PC-3 (cell line): Measurements from ENCODE around the gene PRKN. TPM values are rescaled to one million over a fixed set of nuclear protein-coding genes. Genes with fewer than 3 reads are reported as not detected.

Experiments used
- ATAC-seq: fragments of 200-7000 bp; cut with Tn5 transposase; 2 replicates; pipeline ENCODE4 v1.9.1; 2020; ENCODE audit warnings: mild to moderate bottlenecking, moderate library complexity
- BruUV-seq: library from RNA; stranded (reverse); fragments of 400-500 nt; replicated peaks from 2 replicates; lab custom pipeline; 2021; lab: Mats Ljungman, UMichigan
- CTCF ChIA-PET: fragments of 300-600 bp; sonication (Branson Sonifier 250); formaldehyde crosslinking; loops from one replicate; lab custom pipeline; 2022; ENCODE audit warnings: antibody characterized with exemption; lab: Charles Lee
- POLR2A ChIA-PET: fragments of 300-600 bp; sonication (Branson Sonifier 250); formaldehyde crosslinking; loops from one replicate; lab custom pipeline; 2022; ENCODE audit warnings: antibody characterized with exemption; ENCODE audit not compliant: unreplicated experiment; lab: Charles Lee
- DNase-seq: peaks from one replicate; pipeline ENCODE4 v3.0.0-alpha.2; 2015
- H2AFZ ChIP-seq: fragments of 300-600 bp; sonication (generic); 2 replicates; pipeline ENCODE4 v1.6.0; 2016; ENCODE audit warnings: antibody characterized with exemption, low read length
- H3F3A ChIP-seq: fragments of 300-600 bp; sonication (generic); one replicate; pipeline ENCODE4 v1.6.0; 2017; ENCODE audit warnings: antibody characterized with exemption, low read length, control low read depth, mild to moderate bottlenecking; ENCODE audit not compliant: unreplicated experiment
- H3K27ac ChIP-seq: fragments of 300-600 bp; sonication (generic); 2 replicates; pipeline ENCODE4 v1.5.1; 2016; ENCODE audit warnings: mild to moderate bottlenecking, low read length
- H3K27me3 ChIP-seq: fragments of 300-600 bp; sonication (generic); 2 replicates; pipeline ENCODE4 v1.6.1; 2016; ENCODE audit warnings: low read length, mixed read lengths
- H3K36me3 ChIP-seq: fragments of 300-600 bp; sonication (generic); 2 replicates; pipeline ENCODE4 v1.6.1; 2016; ENCODE audit warnings: low read depth, mixed run types, low read length, mixed read lengths
- H3K4me1 ChIP-seq: fragments of 300-600 bp; sonication (generic); 2 replicates; pipeline ENCODE4 v1.5.1; 2016; ENCODE audit warnings: low read length; ENCODE audit not compliant: insufficient read depth
- H3K4me2 ChIP-seq: fragments of 300-600 bp; sonication (generic); 2 replicates; pipeline ENCODE4 v1.6.0; 2016; ENCODE audit warnings: low read length
- H3K4me3 ChIP-seq: fragments of 300-600 bp; sonication (generic); 2 replicates; pipeline ENCODE4 v1.5.1; 2016; ENCODE audit warnings: mild to moderate bottlenecking, low read length, mixed read lengths
- H3K79me2 ChIP-seq: fragments of 300-600 bp; sonication (generic); 2 replicates; pipeline ENCODE4 v1.6.1; 2017; ENCODE audit warnings: low read length, mixed read lengths
- H3K9ac ChIP-seq: fragments of 300-600 bp; sonication (generic); 2 replicates; pipeline ENCODE4 v1.6.0; 2016; ENCODE audit warnings: mild to moderate bottlenecking, low read length
- H3K9me2 ChIP-seq: fragments of 300-600 bp; sonication (generic); replicated peaks from 2 replicates; pipeline ENCODE4 v1.6.1; 2016; ENCODE audit warnings: mixed run types, low read length, mixed read lengths
- H3K9me3 ChIP-seq: fragments of 300-600 bp; sonication (generic); 2 replicates; pipeline ENCODE4 v1.6.1; 2016; ENCODE audit warnings: low read length, mixed read lengths
- H4K20me1 ChIP-seq: fragments of 300-600 bp; sonication (generic); 2 replicates; pipeline ENCODE4 v1.6.1; 2016; ENCODE audit warnings: low read length, mixed read lengths
- EZH2 ChIP-seq: fragments of 300-600 bp; sonication (generic); IDR thresholded peaks from one replicate; pipeline ENCODE4 v1.6.1; 2017; ENCODE audit warnings: antibody characterized with exemption, mild to moderate bottlenecking, low read length; ENCODE audit not compliant: unreplicated experiment
- EZH2phosphoT487 ChIP-seq: fragments of 300-600 bp; sonication (generic); IDR thresholded peaks from 2 replicates; pipeline ENCODE4 v1.6.1; 2018; ENCODE audit warnings: mild to moderate bottlenecking, antibody characterized with exemption, low read length, borderline replicate concordance
- intact Hi-C: fragments of 100-400 bp; cut with micrococcal nuclease; formaldehyde crosslinking; loops from 2 replicates; pipeline ENCODE4 v1.9.0; 2023
- total RNA-seq: library from RNA; depleted of rRNA; stranded (reverse); fragments of >200 nt; gene quantifications from 2 replicates; pipeline ENCODE4 v1.2.3, GENCODE V29; 2014
- TF ChIP-seq, protein P1 (sequence below): fragments of 300-600 bp; sonication (generic); conservative IDR thresholded peaks from 2 replicates; pipeline ENCODE4 v1.5.1; 2017; ENCODE audit warnings: antibody characterized with exemption, low read depth, mild to moderate bottlenecking, low read length

The PRKN gene
- total RNA-seq, 1 experiment from 2014 or later: not detected

DNA sequence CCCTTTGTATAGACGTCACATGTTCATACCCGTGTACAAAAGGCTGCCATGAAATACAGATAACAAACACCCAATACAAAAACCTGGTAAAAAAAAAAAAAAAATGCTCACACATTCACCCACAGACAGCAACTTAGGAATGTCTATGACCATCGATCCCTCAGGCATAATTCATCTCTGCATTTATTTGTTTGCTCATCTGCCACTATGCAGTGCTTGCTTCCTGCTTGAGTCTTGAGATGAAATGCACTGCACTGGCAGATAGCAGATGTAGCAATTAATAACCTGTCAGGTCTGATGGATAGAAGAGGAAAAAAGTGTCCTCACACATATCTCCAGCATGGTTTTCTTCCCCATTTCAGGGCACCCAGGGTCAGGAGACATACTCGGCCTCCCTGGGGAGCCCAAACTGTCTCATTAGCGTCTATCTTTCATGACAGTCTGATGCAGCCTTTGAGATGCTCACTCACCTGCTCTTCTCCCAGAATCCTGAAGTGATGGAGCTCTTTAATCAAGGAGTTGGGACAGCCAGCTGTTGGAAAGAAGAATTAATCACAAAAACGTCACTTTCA lies 1158.6 kb downstream of the PRKN start:
- no peaks in the 10 kb centered on the region for H3K79me2 ChIP-seq
- no peak overlapping the region for H2AFZ ChIP-seq
- BruUV-seq: no TSS peak

DNA sequence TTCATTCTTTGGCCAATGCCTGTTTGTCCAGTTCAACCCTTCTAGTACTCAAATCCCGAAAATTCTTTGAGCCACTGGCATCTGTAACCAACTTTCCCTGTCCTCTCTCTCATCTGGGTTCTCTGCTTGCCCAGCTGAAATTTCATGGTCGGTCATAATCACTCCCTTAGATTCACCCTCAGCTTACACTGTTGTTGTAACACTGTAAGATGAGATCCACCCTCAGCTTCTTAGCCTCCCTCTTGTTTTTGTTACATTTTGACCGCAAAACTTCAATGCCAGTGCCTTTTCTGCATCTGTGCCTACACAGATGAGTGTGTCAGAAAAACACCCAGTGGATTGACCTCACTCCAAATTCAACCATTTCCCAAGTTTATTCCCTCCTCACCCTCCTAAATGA lies 1162.6 kb downstream of the PRKN start:
- no peaks in the 10 kb centered on the region for H4K20me1 ChIP-seq
- ChIA-PET CTCF (no interaction called here), POLR2A (no interaction called here)
- H3K4me3 ChIP-seq: no peak overlapping the region
- H3K4me2 ChIP-seq: no peak overlapping the region
- intact Hi-C loops: no loop called here
- H3K27me3 ChIP-seq: peaks cover 59% of the 10 kb centered on the region
- no TSS peak for BruUV-seq
- no peaks in the 10 kb centered on the region for H3K4me1 ChIP-seq
- DNase-seq: no peak
- TF ChIP-seq EZH2 (no peak), EZH2phosphoT487 (no peak)
- TF ChIP-seq, protein P1, sequence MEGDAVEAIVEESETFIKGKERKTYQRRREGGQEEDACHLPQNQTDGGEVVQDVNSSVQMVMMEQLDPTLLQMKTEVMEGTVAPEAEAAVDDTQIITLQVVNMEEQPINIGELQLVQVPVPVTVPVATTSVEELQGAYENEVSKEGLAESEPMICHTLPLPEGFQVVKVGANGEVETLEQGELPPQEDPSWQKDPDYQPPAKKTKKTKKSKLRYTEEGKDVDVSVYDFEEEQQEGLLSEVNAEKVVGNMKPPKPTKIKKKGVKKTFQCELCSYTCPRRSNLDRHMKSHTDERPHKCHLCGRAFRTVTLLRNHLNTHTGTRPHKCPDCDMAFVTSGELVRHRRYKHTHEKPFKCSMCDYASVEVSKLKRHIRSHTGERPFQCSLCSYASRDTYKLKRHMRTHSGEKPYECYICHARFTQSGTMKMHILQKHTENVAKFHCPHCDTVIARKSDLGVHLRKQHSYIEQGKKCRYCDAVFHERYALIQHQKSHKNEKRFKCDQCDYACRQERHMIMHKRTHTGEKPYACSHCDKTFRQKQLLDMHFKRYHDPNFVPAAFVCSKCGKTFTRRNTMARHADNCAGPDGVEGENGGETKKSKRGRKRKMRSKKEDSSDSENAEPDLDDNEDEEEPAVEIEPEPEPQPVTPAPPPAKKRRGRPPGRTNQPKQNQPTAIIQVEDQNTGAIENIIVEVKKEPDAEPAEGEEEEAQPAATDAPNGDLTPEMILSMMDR: no peak
- H3K9ac ChIP-seq: no peak overlapping the region
- no peaks in the 10 kb centered on the region for H3K9me2 ChIP-seq
- ATAC-seq: no peak
- no peak overlapping the region for H2AFZ ChIP-seq
- no peak overlapping the region for H3K27ac ChIP-seq
- H3K9me3 ChIP-seq: no peaks in the 10 kb centered on the region
- no peaks in the 10 kb centered on the region for H3F3A ChIP-seq
- no peaks in the 10 kb centered on the region for H3K36me3 ChIP-seq
- no peaks in the 10 kb centered on the region for H3K79me2 ChIP-seq

More for the DNA sequence above, 1158.6 kb downstream of the PRKN start:
- Histone ChIP-seq H3K9me3 (no peaks in the 10 kb centered on the region), H3K36me3 (no peaks in the 10 kb centered on the region), H3K27me3 (peaks cover 28% of the 10 kb centered on the region), H3K9ac (no peak overlapping the region), H4K20me1 (no peaks in the 10 kb centered on the region), H3K9me2 (no peaks in the 10 kb centered on the region), H3K27ac (no peak overlapping the region), H3K4me2 (no peak overlapping the region), H3F3A (no peaks in the 10 kb centered on the region), H3K4me1 (no peaks in the 10 kb centered on the region), H3K4me3 (no peak overlapping the region)
- intact Hi-C loops: no loop called here
- TF ChIP-seq, protein P1: no peak
- TF ChIP-seq EZH2 (no peak), EZH2phosphoT487 (no peak)
- DNase-seq: peak; percentile 30
- CTCF ChIA-PET: no interaction called here
- ATAC-seq: no peak
- POLR2A ChIA-PET: no interaction called here

DNA sequence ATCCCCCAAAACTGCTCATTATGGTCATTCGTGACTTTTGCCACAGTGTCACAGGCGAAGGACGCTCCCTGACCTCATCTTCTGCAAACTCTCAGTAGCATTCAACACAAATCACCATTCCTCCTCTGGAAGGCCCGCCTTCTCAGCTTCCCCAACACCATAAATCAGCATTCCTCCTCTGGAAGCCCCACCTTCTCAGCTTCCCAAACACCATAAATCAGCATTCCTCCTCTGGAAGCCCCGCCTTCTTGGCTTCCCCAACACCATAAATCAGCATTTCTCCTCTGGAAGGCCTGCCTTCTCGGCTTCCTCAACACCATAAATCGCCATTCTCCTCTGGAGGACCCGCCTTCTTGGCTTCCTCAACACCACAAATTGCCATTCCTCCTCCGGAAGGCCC lies 1165.7 kb downstream of the PRKN start:
- no peak for DNase-seq
- Histone ChIP-seq H3K4me2 (no peak overlapping the region), H3F3A (no peaks in the 10 kb centered on the region), H3K9me2 (no peaks in the 10 kb centered on the region), H3K36me3 (no peaks in the 10 kb centered on the region), H3K9me3 (no peaks in the 10 kb centered on the region), H2AFZ (no peak overlapping the region), H3K79me2 (no peaks in the 10 kb centered on the region), H3K9ac (no peak overlapping the region), H3K4me3 (no peak overlapping the region), H3K27ac (no peak overlapping the region), H3K4me1 (no peaks in the 10 kb centered on the region), H3K27me3 (peaks cover 72% of the 10 kb centered on the region), H4K20me1 (no peaks in the 10 kb centered on the region)
- intact Hi-C loops: no loop called here
- CTCF ChIA-PET: no interaction called here
- no TSS peak for BruUV-seq
- TF ChIP-seq, protein P1: no peak
- no peak for TF ChIP-seq EZH2
- no peak for TF ChIP-seq EZH2phosphoT487
- no peak for ATAC-seq
- POLR2A ChIA-PET: no interaction called here
